ENCODE results near the gene ERFE.

DNA sequence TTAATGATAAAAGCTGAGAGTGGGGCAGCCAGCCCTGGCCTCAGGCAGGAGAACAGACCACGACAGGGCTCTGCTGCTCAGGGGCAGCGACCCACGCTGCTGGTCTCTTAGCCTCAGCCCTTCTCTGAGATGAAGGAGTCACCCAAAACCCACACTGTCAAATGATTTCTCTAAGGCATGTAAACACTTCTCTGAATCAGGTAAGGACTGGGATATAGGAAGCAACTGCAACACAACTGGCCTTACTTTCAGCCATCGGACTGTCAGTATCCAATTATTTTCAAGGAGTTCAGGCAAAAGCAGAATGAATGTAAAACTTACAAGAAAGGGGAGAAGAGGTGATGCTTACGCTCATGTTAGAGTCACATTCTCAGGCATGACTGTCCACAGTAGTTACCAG, 21.8 kb downstream of the ERFE start:
- no peak for TF ChIP-seq CTCF (IDR thresholded peaks at IDR 0.05; ENCODE audit: extremely low read depth in 1 of 2, insufficient read depth in 1 of 2, low read depth in 1 of 2, low read length in 2 of 2)
- no peak for TF ChIP-seq JUN (IDR thresholded peaks at IDR 0.05; ENCODE audit: borderline replicate concordance, insufficient read depth, insufficient read length, low read depth)
- TF ChIP-seq POLR2A (IDR thresholded peaks at IDR 0.05; ENCODE audit: low read depth, low read length): no peak
- TF ChIP-seq MAX (IDR thresholded peaks at IDR 0.05; ENCODE audit: insufficient read depth, insufficient read length): no peak
- no peak for TF ChIP-seq MYC (IDR thresholded peaks at IDR 0.05; ENCODE audit: low read depth, low read length)

Measured in endothelial cell of umbilical vein (primary cell).